Activated CD4-positive, alpha-beta T cell treated with anti-CD3 and anti-CD28 coated beads, Interleukin-2, amount 10 ng/mL, durations not matched to agents 7 days and 5 days (primary cell): ENCODE data around the gene TTLL1. TPM values are rescaled to one million over a fixed set of nuclear protein-coding genes. Genes with fewer than 3 reads are reported as not detected.

ENCODE experiments used
- CTCF ChIA-PET: fragments of 350-600 bp; sonication (Branson Sonifier 250); formaldehyde crosslinking; loops from one replicate; lab custom pipeline; 2021; ENCODE audit warnings: antibody characterized with exemption; lab: Charles Lee
- POLR2A ChIA-PET: fragments of 350-600 bp; sonication (Branson Sonifier 250); formaldehyde crosslinking; loops from one replicate; lab custom pipeline; 2021; ENCODE audit warnings: antibody characterized with exemption; lab: Charles Lee
- DNase-seq: peaks from one replicate; pipeline ENCODE4 v3.0.0-alpha.2; 2020
- H3K27ac Mint-ChIP-seq: one replicate; pipeline ENCODE4 v1.8.0; 2021; ENCODE audit warnings: mild to moderate bottlenecking, moderate library complexity, mixed read lengths
- H3K27me3 Mint-ChIP-seq: one replicate; pipeline ENCODE4 v1.8.0; 2021; ENCODE audit warnings: mixed read lengths
- H3K36me3 Mint-ChIP-seq: one replicate; pipeline ENCODE4 v1.8.0; 2021; ENCODE audit warnings: low read depth, mixed read lengths
- H3K4me1 Mint-ChIP-seq: one replicate; pipeline ENCODE4 v1.8.0; 2021; ENCODE audit warnings: mixed read lengths
- H3K4me3 Mint-ChIP-seq: one replicate; pipeline ENCODE4 v1.8.0; 2021; ENCODE audit warnings: mild to moderate bottlenecking, moderate library complexity, mixed read lengths
- H3K9me3 Mint-ChIP-seq: one replicate; pipeline ENCODE4 v1.8.0; 2021; ENCODE audit warnings: mixed read lengths
- total RNA-seq, 2 experiments: library from RNA; stranded (reverse); gene quantifications; one replicate each; pipeline ENCODE4 v1.2.3, GENCODE V29; 2021

The TTLL1 gene
- total RNA-seq, result 1 to 10 TPM; 9.0 to 9.3 TPM

DNA sequence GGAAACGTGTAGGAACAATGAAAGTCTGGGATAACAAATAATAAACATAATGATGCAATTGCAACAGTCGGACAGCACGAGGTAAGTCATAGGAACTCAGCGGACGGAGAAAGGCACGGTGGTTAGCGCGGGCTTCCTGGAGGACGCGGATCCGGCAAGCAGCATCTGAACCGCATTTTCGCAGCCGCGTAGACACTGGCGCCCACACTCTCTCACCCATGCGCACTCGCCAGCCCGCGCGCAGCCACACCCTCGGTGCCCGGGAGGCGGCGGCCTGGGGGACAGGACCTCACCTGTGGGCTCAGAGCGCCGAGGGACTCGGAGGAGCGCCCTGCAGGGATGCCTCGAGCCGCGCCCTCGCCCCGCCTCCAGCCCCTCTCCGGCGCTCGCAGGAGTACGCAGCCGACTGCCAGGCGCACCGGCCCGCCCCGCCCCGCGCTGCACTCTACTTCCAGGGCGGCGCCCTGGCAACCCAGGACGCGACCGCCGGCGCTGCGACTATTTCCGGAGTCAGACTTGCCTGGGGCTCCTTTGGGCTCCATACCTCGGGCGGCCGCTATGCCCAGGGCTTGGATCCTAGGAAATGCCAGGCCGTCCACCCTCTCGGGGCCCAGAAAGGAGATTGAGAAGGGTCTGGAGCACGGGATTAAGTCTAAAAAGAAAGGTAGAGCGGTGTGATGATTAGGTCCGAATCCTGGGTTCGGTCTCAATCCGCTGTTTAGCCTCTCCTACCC lies at the start of gene TTLL1:
TTLL1 (minus strand) TSS at position 408 of the 734 bp plus-strand sequence. CDS start 13,805 bp downstream, outside the sequence.
- ChIA-PET CTCF (no interaction called here), POLR2A (interaction anchor here (0.5 kb wide), 1 partner anchor 72 kb away, joined by 3 read pairs; no protein-coding TSS in a partner anchor)
- DNase-seq, result peak; percentile 92
- H3K27me3 Mint-ChIP-seq, result no peaks in the 10 kb centered on the region
- H3K4me3 Mint-ChIP-seq, result peak within 1 kb of the TSS; percentile 84
- H3K27ac Mint-ChIP-seq, result peak within 1 kb of the TSS; percentile 91
- H3K9me3 Mint-ChIP-seq, result no peaks in the 10 kb centered on the region
- peaks cover 27% of the 10 kb centered on the region for H3K4me1 Mint-ChIP-seq
- H3K36me3 Mint-ChIP-seq, result peaks cover 7% of the 10 kb centered on the region

DNA sequence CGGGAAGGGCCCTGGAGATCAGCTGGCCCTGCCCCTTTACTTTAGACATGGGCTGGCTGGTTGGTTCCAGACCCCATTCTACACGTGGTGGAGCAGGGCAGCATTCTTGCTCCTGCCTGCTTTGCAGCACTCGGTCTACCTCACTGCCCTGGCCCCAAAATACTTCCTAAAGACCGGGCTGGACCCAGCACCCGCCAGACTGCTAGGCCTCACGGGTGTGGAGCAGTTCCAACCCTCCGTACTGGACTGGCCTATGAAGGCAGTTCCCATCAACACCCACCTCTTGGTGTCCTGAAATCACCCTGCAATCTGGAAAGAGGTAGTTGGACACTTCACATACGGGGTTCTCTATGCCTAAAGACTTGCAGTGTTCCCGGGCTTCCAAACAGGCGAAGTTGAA lies 47.6 kb upstream of the TTLL1 start:
- Mint-ChIP-seq H3K27me3 (no peaks in the 10 kb centered on the region), H3K4me3 (no peak overlapping the region), H3K9me3 (no peaks in the 10 kb centered on the region), H3K27ac (no peak overlapping the region), H3K4me1 (peaks cover 15% of the 10 kb centered on the region), H3K36me3 (peaks cover 14% of the 10 kb centered on the region)
- no peak for DNase-seq
- CTCF ChIA-PET, result interaction anchor here (0.6 to 1.4 kb wide), 5 partner anchors 10 to 1339 kb away, joined by 3 read pairs; no protein-coding TSS in a partner anchor
- POLR2A ChIA-PET, result no interaction called here

DNA sequence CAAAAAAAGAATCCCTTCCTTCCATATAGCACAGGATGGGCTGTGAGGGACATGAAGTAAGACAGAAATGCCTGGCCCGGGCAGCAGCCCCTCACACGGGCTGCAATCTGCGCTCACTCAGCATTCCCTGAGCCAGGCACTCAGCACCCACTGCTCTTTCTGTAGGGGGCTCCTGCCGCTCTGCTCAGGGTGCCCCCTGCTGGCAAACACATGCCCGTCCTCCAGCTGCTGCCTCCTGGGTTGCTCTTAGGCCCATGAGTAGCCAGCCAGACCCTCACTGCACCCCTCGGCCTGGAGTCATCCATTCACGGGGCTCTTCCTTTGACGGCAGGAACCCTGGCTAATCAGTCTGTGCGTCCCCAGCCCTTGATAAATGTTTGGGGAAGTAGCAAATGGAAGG lies 47.1 kb upstream of the TTLL1 start:
- no peak overlapping the region for H3K4me3 Mint-ChIP-seq
- no peaks in the 10 kb centered on the region for H3K9me3 Mint-ChIP-seq
- H3K36me3 Mint-ChIP-seq, result peaks cover 15% of the 10 kb centered on the region
- CTCF ChIA-PET, result interaction anchor here (0.6 to 1.4 kb wide), 4 partner anchors 13 to 1338 kb away, joined by 3 read pairs; no protein-coding TSS in a partner anchor
- POLR2A ChIA-PET, result no interaction called here
- no peaks in the 10 kb centered on the region for H3K27me3 Mint-ChIP-seq
- peak; percentile 27 for DNase-seq
- no peak overlapping the region for H3K27ac Mint-ChIP-seq
- H3K4me1 Mint-ChIP-seq, result peaks cover 10% of the 10 kb centered on the region

DNA sequence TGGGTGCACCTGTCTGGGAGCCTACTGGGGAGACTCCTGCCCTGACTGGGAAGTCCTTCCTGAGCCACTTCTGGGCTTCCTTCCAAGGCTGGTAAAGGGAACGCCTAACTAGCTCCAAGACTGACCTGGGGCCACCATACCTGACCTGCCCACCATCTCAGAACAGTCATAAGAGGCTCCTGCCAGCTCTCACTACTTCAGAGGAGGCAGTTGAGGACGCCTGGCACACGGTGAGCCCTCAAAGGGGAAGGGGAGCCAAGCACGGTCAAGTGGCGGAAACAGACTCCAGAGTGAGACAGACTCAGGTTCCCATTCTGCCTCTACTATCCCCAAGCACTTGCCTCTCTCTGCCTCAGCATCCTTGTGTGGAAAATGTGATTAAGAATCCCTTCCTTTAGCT lies 46.4 kb upstream of the TTLL1 start:
- peaks cover 14% of the 10 kb centered on the region for H3K36me3 Mint-ChIP-seq
- DNase-seq, result no peak
- no peaks in the 10 kb centered on the region for H3K9me3 Mint-ChIP-seq
- H3K27me3 Mint-ChIP-seq, result no peaks in the 10 kb centered on the region
- no peak overlapping the region for H3K27ac Mint-ChIP-seq
- ChIA-PET POLR2A (no interaction called here), CTCF (interaction anchor here (1.4 to 1.7 kb wide), 2 partner anchors 14 to 52 kb away, joined by 3 to 4 read pairs; no protein-coding TSS in a partner anchor)
- H3K4me1 Mint-ChIP-seq, result peaks cover 4% of the 10 kb centered on the region
- H3K4me3 Mint-ChIP-seq, result no peak overlapping the region

DNA sequence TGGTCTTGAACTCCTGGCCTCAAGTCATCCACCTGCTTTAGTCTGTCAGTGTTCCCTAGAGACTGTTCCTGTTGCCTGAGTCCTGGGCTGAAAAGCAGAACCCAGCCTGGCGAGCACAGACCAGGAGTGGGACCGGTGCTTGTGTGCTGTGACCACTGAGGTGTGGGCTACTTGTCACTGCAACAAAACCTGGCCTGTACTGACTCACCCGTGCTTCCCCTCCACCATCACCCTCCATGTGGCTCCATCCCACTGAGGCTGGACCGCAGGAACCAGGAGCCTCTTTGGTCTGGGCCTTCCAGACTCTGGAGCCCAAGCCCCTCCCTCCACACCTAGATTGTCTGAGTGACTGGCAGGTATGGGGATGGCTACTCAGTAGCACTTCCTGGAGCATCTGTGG lies 45.4 kb upstream of the TTLL1 start:
- Mint-ChIP-seq H3K36me3 (peaks cover 7% of the 10 kb centered on the region), H3K4me3 (no peak overlapping the region), H3K27me3 (no peaks in the 10 kb centered on the region), H3K4me1 (no peaks in the 10 kb centered on the region), H3K27ac (no peak overlapping the region), H3K9me3 (no peaks in the 10 kb centered on the region)
- DNase-seq, result no peak
- CTCF ChIA-PET, result interaction anchor here (1.7 kb wide), 1 partner anchor 53 kb away, joined by 4 read pairs; no protein-coding TSS in a partner anchor
- POLR2A ChIA-PET, result no interaction called here

DNA sequence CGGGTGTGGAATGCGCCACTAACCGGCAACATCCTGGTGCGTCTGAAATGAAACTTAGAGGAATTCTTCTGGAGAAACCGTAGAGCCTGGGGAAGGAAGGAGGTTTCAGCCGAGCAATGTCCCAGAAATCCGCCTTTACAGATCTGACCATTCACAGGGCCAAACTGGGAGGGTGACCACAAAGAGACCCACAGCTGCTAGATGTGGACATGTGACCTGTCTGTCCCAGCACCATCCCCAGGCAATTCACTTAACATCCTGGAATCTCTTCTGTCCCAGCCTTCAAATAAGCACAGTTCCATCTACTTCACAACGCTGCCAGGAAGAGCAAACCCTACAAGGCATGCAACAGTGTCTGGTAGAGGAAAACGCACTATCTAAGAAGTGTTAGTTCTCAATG lies 44.2 kb upstream of the TTLL1 start:
- Mint-ChIP-seq H3K27ac (no peak overlapping the region), H3K4me1 (peaks cover 3% of the 10 kb centered on the region), H3K27me3 (no peaks in the 10 kb centered on the region), H3K9me3 (no peaks in the 10 kb centered on the region), H3K36me3 (peaks cover 7% of the 10 kb centered on the region), H3K4me3 (no peak overlapping the region)
- DNase-seq, result no peak
- CTCF ChIA-PET, result interaction anchor here (0.8 to 1.1 kb wide), 2 partner anchors 11 to 12 kb away, joined by 3 to 4 read pairs; no protein-coding TSS in a partner anchor
- POLR2A ChIA-PET, result no interaction called here

DNA sequence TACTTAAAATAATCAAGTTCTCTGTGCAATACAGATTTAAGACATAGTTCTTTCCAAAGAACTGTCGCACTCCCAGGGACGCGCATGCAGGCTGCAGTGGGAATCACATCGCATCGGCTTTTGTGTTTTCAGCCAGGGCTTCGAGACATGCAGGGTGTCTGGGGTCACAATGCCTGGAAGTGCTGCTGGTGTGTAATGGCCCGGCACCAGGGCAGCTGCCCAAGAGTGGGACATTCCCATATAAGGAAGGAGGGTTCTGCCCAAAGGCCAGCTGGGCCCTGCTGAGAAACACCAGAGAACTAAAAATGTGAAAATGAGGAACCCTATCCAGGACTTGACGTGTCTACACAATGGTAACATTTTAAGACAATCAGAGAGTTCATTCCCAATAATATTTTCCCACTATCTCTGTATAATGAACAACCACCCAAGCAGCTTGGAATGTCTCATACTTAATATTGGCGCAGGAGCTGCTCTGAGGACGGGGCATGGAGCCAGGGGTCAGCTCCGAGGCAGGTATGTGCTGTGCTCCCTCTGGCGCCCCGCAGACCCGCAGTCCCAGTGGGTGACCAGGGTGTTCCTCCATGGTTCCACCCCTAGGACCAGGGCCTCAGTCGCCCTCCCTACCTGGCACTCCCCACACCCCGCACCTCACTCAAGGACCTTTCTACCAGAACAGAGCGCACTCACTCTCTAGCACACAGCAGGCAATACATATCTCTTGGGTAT lies 42.7 kb upstream of the TTLL1 start:
- no peaks in the 10 kb centered on the region for H3K27me3 Mint-ChIP-seq
- H3K36me3 Mint-ChIP-seq, result peaks cover 7% of the 10 kb centered on the region
- CTCF ChIA-PET, result no interaction called here
- no peak for DNase-seq
- POLR2A ChIA-PET, result no interaction called here
- no peak overlapping the region for H3K4me3 Mint-ChIP-seq
- H3K9me3 Mint-ChIP-seq, result no peaks in the 10 kb centered on the region
- no peak overlapping the region for H3K27ac Mint-ChIP-seq
- peaks cover 6% of the 10 kb centered on the region for H3K4me1 Mint-ChIP-seq

DNA sequence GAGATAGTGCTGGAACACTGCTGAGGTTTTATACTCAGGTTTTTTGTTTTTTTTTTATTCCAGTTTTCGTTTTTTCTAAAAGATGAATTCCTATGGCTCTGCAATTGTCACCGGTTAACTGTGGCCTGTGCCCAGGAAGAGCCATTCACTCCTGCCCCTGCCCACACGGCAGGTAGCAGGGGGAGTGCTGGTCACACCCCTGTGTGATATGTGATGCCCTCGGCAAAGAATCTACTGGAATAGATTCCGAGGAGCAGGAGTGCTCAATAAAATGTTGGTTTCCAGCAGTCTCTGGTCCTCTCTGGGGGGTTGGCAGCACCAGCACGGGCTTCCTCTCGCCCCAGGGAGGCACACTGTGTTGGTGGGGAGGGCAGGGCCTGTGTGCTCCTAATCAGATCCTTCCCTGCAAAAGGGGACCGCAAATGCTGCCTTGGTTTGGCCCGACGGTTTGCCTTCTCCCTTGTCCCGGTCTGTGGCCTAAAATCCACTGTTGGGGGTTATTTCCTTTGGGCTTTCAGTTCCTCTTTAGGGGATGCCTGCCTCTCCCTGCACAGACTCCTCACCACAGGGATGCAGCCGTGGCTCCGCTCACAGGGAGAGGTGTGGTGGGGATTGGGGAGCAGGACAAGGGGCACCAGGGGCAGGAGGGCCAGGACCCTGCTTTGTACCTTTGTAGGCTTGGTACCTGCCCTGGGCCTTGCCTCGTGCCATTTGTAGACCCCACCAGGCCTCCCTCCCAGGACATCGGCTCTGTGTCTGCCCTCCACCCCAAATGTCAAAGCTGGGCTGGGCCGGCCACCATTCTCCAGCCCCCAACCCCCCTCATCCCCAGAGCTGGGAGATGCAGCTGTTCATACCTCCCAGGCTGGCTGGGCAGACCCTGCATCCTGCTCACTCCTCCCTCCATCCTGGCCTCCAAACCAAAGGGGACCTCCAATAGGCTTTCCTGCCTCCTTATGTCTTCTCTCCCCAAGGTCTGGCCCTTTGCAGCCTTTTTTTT lies 40.5 kb upstream of the TTLL1 start:
- Mint-ChIP-seq H3K4me3 (no peak overlapping the region), H3K36me3 (peaks cover 7% of the 10 kb centered on the region), H3K27me3 (no peaks in the 10 kb centered on the region), H3K27ac (no peak overlapping the region), H3K9me3 (no peaks in the 10 kb centered on the region), H3K4me1 (peaks cover 6% of the 10 kb centered on the region)
- ChIA-PET POLR2A (no interaction called here), CTCF (interaction anchor here (0.7 to 1.0 kb wide), 2 partner anchors 76 to 224 kb away, joined by 3 to 4 read pairs; no protein-coding TSS in a partner anchor)
- no peak for DNase-seq

DNA sequence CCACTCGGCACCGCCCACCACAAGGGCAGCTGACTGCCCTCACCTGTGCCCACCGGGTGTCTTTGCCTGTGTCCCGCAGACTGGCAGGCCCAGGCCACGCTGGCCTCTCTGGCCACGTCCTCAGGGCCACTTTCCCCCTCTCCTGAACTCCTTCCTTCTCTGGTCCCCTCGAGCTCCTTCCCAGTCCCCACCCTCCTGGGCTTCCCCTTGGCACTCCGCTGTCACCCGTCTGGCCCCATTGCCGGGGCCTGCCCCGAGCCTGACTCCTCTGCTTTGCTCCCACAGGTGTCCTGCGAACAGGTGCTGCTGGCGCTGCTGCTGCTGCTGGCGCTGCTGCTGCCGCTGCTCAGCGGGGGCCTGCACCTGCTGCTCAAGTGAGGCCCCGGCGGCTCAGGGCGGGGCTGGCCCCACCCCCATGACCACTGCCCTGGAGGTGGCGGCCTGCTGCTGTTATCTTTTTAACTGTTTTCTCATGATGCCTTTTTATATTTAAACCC lies 39.8 kb upstream of the TTLL1 start:
- Mint-ChIP-seq H3K27me3 (no peaks in the 10 kb centered on the region), H3K4me1 (peaks cover 6% of the 10 kb centered on the region), H3K36me3 (peaks cover 7% of the 10 kb centered on the region), H3K27ac (no peak overlapping the region), H3K9me3 (no peaks in the 10 kb centered on the region), H3K4me3 (no peak overlapping the region)
- ChIA-PET CTCF (no interaction called here), POLR2A (no interaction called here)
- DNase-seq, result no peak

DNA sequence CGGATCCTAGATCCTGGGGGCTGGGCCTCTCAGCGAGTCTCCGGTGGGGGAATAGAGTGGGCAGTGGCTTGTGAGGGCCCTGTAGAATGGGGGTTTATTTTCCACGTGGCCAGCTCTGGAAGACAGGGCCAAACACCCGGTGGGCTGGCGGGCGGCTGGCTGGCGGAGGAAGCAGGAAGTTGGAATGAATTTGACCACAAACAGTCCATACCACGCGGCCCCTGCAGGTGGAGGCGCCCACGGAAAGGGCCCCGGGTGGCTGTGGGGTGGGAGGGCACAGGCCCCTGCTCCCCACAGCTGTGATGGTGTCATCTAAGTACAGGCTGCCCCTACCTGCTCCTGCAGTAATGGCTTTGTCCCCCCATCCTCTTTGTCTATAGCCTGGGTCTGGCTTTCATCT lies 38.9 kb upstream of the TTLL1 start:
- Mint-ChIP-seq H3K4me1 (peaks cover 6% of the 10 kb centered on the region), H3K27me3 (no peaks in the 10 kb centered on the region), H3K36me3 (peaks cover 2% of the 10 kb centered on the region), H3K27ac (no peak overlapping the region), H3K4me3 (no peak overlapping the region), H3K9me3 (no peaks in the 10 kb centered on the region)
- DNase-seq, result no peak
- ChIA-PET POLR2A (no interaction called here), CTCF (interaction anchor here (1.2 kb wide), 1 partner anchor 11 kb away, joined by 3 read pairs; no protein-coding TSS in a partner anchor)

DNA sequence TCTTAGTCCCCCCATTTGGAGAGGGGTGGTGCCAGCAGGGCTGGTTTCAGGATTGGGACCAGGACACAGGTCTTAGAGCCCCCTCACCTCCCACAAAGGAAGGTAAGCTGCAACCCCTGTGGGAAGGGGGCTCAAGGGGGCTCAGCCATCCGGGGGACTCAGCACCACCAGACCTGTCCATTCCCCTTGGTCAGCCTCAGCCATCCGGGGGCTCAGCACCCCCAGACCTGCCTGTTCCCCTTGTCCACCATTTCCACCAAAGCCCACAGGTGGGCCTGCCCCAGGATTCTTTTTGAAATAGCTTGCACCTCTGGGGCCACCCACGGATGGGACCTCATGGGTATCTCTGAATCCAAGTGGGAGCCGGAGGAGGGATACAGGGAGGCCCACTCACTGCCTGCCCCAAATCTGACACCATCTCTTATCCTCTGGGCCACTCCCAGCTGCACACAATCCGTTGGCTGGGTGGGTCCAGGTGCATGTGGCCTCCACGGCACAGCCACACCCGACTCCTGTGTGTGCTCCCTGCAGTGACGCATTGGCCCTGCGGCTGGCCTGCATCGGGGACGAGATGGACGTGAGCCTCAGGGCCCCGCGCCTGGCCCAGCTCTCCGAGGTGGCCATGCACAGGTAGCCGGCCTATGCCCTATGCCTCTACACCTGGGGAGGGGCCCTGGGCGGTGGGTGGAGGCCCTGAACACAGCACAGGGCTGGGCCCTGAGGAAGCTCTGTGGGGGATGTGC lies 38.1 kb upstream of the TTLL1 start:
- Mint-ChIP-seq H3K36me3 (peaks cover 2% of the 10 kb centered on the region), H3K9me3 (no peaks in the 10 kb centered on the region), H3K4me3 (no peak overlapping the region), H3K4me1 (peaks cover 6% of the 10 kb centered on the region), H3K27me3 (no peaks in the 10 kb centered on the region), H3K27ac (no peak overlapping the region)
- no peak for DNase-seq
- ChIA-PET POLR2A (no interaction called here), CTCF (interaction anchor here (0.5 to 1.6 kb wide), 3 partner anchors 10 to 379 kb away, joined by 3 to 4 read pairs (median 3); no protein-coding TSS in a partner anchor)
